HG02970 (cell line): ENCODE data around the gene MRPS7.

ENCODE experiments used
- ATAC-seq: cut with Tn5 transposase; IDR thresholded peaks from one replicate; pipeline ENCODE4 v1.9.1; 2021; ENCODE audit warnings: mild to moderate bottlenecking, moderate library complexity, moderate number of reproducible peaks; ENCODE audit not compliant: unreplicated experiment, low FRiP score

The MRPS7 gene

DNA sequence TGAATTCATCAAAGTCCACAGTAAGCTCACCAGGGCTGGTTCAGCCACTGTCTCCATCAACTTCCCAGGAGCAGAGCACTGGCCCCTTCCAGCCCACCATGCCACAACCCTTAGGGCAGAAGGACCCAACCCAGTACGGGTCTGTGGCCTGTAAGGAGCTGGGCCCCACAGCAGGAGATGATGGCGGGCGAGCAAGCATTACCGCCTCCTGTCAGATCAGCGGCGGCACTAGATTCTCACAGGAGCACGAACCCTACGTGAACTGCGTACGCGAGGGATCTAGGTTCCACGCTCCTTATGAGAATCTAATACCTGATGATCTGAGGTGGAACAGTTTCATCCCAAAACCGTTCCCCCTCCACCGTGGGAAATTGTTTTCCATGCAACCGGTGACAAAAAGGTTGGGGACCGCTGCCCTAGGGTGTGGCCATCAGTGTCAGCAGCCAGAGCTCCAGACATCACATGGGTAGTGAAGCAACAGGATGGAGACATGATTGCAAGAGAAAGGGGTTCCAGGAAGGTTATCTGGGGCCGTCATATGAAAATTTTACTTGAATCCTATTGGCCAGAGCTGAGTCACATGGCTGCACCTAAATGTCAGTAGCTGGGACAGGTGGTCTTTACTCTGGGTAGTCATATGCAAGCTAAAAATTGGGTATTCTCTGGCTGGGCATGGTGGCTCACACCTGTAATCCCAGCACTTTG, 40.0 kb downstream of the MRPS7 start:
- ATAC-seq: no peak

DNA sequence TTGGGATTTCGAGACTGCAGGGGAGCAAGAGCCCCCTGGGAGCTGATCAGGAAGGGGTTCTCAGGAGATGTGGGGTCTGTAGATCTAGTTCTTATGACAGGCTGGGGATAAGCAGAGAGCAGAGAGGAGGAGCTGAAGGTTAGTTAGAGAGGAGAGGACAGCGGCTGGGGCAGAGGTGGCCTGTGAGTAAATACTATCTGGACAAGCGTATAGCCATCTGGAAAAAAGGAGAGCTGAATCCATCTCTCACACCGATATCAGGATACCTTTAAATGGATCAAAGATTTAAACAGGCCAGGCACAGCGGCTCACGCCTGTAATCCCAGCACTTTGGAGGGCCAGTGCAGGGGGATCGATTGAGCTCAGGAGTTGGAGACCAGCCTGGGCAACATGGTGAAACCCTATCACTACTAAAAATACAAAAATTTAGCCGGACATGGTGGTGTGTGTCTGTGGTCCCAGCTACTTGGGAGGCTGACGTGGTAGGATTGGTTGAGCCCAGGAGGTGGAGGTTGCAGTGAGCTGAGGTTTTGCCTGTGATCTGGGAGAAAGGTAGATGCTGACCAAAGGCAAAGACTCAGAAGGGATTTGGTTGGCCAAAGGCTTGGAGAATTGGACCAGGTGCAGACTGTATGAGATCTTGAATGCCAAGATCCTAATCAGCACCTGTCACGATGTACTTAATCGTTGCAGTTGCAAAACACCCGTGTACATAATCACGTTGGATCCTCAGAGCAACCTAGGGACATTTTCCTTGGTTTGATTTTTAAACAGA, 46.5 kb downstream of the MRPS7 start:
- ATAC-seq: no peak

DNA sequence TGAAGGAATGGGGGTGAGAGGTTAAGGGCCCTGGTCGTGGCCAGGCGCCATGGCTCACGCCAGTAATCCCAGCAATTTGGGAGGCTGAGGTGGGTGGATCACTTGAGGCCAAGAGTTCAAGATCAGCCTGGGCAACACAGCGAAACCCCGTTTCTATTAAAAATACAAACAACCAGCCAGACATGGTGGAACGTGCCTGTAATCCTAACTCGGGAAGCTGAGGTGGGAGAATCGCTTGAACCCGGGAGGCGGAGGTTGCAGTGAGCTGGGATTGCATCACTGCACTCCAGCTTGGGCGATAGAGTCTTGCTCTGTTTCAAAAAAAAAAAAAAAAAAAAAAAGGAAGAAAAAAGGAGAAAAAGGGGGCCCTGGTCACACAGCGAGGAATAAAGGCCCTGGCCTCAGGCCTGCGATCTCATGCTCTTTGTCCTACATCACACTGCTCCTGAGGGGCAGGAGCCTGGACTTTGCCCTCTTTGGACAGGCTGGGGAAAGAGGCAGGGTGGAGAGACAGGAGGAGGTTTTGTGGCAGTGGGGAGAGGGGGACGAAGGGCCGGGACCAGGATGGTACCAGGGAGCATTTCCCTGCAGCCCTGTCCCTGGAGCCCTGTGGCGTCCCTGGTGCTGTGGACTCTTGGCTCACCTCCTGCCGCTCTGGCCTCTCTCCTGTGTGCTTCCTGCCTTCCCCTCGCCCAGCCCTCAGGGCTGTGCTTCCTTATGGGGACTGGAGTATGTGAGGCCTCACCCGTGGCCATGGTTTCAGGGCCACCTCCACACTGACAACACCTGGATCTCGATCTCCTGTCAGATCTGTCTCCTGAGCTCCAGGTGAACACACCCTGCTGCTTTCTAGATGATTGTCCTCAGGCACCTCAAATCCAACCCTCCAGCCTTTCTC, 47.3 kb downstream of the MRPS7 start:
- ATAC-seq: no peak

DNA sequence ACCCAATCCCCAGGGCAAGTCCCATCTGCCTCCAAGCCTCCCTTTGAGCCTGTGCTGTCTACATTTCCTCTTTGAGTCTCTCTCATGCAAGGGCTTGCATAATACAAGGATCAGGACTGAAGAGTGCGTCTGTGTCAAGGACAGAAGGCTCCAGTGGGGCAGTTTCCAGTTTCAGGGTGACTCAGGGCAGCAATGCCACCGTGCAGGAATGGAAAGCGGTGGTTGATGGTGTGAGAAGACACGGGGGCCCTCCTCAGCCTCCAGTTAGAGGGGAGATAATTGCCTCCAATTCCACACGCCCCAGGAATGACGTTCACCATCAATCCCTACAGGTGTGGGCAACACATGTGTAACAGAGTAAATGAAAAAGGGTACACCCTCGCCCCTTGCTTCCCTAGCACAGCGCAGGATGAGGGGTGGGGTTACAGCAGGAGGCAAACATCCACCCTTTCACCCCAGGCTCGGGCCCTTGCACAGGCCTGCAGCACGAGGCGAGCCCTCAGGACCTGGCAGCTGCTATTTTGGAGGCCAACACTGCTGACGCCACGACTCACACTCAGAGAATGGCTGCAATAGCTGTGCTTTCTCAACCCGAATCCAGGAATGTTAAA, 52.4 kb downstream of the MRPS7 start:
- ATAC-seq: no peak

DNA sequence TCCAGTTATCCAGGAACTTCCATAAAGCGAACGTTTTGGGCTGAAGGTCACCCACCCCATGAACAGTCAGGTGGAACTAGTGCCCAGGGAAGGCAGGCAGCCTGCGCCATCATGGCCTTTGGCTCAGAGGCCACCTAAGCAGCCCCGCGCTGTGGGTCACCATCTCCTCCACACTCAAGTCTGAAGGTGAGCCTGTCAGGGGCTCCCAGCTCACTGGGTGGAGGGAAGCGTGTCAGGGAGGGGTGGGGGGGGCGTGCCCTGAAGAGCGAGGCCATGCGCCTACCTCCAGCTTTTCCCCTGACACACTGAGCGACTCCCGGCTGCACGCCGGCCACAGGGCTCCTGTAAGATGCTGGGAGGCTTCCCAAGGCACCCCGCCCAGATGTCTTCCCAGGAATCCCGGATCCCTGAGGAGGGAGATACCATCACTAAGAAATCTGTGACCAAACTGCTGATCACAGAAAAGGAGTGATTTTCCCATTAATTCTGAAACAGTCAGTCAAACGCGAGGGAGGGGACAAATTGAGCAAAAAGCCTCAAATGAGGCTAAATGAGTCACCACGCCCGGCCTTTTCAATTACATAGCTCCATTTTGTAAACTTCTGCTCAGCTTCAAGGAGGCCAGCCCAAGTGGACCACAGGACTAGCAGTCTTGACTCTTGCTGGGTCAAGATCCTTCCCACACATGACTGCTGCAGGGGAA, 54.0 kb downstream of the MRPS7 start:
- ATAC-seq: no peak
